SU-DHL-6 (cell line): ENCODE data around the gene FRS2.

Experiments used
- H2AFZ ChIP-seq: fragments of 200-600 bp; sonication (generic); 2 replicates; pipeline ENCODE4 v1.6.1; 2014; ENCODE audit warnings: low read depth, mild to moderate bottlenecking, moderate library complexity, mixed read lengths, antibody characterized with exemption, low read length; ENCODE audit not compliant: severe bottlenecking
- H3F3A ChIP-seq: fragments of 200-600 bp; shearing (Covaris generic); 2 replicates; pipeline ENCODE4 v1.6.0; 2016; ENCODE audit warnings: antibody characterized with exemption, mild to moderate bottlenecking; ENCODE audit not compliant: insufficient read depth
- H3K27ac ChIP-seq: fragments of 200-600 bp; sonication (generic); 2 replicates; pipeline ENCODE4 v1.5.1; 2016; ENCODE audit warnings: low read depth, mild to moderate bottlenecking, low read length, moderate library complexity, mixed read lengths
- H3K27me3 ChIP-seq: fragments of 200-600 bp; sonication (generic), shearing (Covaris generic); 2 replicates; pipeline ENCODE4 v1.6.0; 2014; ENCODE audit warnings: mild to moderate bottlenecking, low read length
- H3K36me3 ChIP-seq: fragments of 200-600 bp; sonication (generic); 2 replicates; pipeline ENCODE4 v1.6.1; 2014; ENCODE audit warnings: mild to moderate bottlenecking, low read length, mixed read lengths
- H3K4me2 ChIP-seq: fragments of 300-600, 200-600 bp; shearing (Covaris generic), sonication (generic); 2 replicates; pipeline ENCODE4 v1.6.0; 2014; ENCODE audit warnings: low read length, low read depth, mild to moderate bottlenecking; ENCODE audit not compliant: poor library complexity, severe bottlenecking
- H3K4me3 ChIP-seq: fragments of 200-600 bp; sonication (generic); 2 replicates; pipeline ENCODE4 v1.5.1; 2014; ENCODE audit warnings: antibody characterized with exemption, low read length, mild to moderate bottlenecking, mixed read lengths; ENCODE audit not compliant: insufficient read depth, poor library complexity, severe bottlenecking
- H3K79me2 ChIP-seq: fragments of 200-600 bp; sonication (generic); 2 replicates; pipeline ENCODE4 v1.6.1; 2014; ENCODE audit warnings: mild to moderate bottlenecking, low read length, moderate library complexity; ENCODE audit not compliant: insufficient read depth
- H3K9ac ChIP-seq: fragments of 200-600 bp; sonication (generic); 2 replicates; pipeline ENCODE4 v1.7.0; 2014; ENCODE audit warnings: mild to moderate bottlenecking, low read length
- H3K9me2 ChIP-seq: fragments of 200-600 bp; sonication (generic); replicated peaks from 2 replicates; pipeline ENCODE4 v1.6.1; 2014; ENCODE audit warnings: low read length; ENCODE audit not compliant: insufficient read depth
- H3K9me3 ChIP-seq: fragments of 200-600 bp; sonication (generic); 2 replicates; pipeline ENCODE4 v1.6.1; 2014; ENCODE audit warnings: low read length, mixed read lengths; ENCODE audit not compliant: insufficient read depth
- H4K20me1 ChIP-seq: fragments of 200-600 bp; sonication (generic); 2 replicates; pipeline ENCODE4 v1.6.1; 2014; ENCODE audit warnings: low read depth, mild to moderate bottlenecking, antibody characterized with exemption, low read length, moderate library complexity, mixed read lengths
- CTCF ChIP-seq: fragments of 200-600 bp; sonication (generic); IDR thresholded peaks from one replicate; pipeline ENCODE4 v1.5.1; 2017; ENCODE audit warnings: antibody characterized with exemption, mild to moderate bottlenecking, low read length, moderate library complexity; ENCODE audit not compliant: insufficient read depth, poor library complexity, severe bottlenecking
- EZH2phosphoT487 ChIP-seq: fragments of 200-600 bp; sonication (generic), shearing (Covaris generic); conservative IDR thresholded peaks from 2 replicates; pipeline ENCODE4 v1.6.1; 2018; ENCODE audit warnings: mild to moderate bottlenecking, antibody characterized with exemption, low read length, moderate library complexity, mixed read lengths

FRS2 gene

GRCh38 chr12:69470189-69471075 lies at the start of gene FRS2:
Gene FRS2, plus strand, starts transcription at chr12:69470388. Its CDS starts 98,643 bp downstream, at chr12:69569031.
- no peaks in the 10 kb centered on the region for H3K36me3 ChIP-seq
- no peaks in the 10 kb centered on the region for H3K9me3 ChIP-seq
- peak within 1 kb of the TSS; percentile 94 for H2AFZ ChIP-seq
- H3K27ac ChIP-seq: peak within 1 kb of the TSS; percentile 32
- H4K20me1 ChIP-seq: no peaks in the 10 kb centered on the region
- peaks cover 52% of the 10 kb centered on the region for H3K79me2 ChIP-seq
- TF ChIP-seq CTCF (no peak), EZH2phosphoT487 (no peak)
- H3K4me2 ChIP-seq: peak within 1 kb of the TSS; percentile 88
- H3K4me3 ChIP-seq: peak within 1 kb of the TSS; percentile 78
- H3K9me2 ChIP-seq: no peaks in the 10 kb centered on the region
- peak within 1 kb of the TSS; percentile 84 for H3K9ac ChIP-seq
- 0 out of 2 replicates have a peak, but pooled peaks cover 3% of the 10 kb centered on the region for H3F3A ChIP-seq
- no peaks in the 10 kb centered on the region for H3K27me3 ChIP-seq

- Histone ChIP-seq H3K4me2 (no peak overlapping the region), H3K79me2 (no peaks in the 10 kb centered on the region), H2AFZ (no peak overlapping the region), H3K9ac (no peak overlapping the region), H4K20me1 (no peaks in the 10 kb centered on the region), H3K9me2 (no peaks in the 10 kb centered on the region), H3K36me3 (no peaks in the 10 kb centered on the region), H3K4me3 (no peak overlapping the region), H3F3A (no peaks in the 10 kb centered on the region), H3K27me3 (no peaks in the 10 kb centered on the region), H3K9me3 (no peaks in the 10 kb centered on the region), H3K27ac (no peak overlapping the region)
- TF ChIP-seq EZH2phosphoT487: no peak
Measured at GRCh38 chr12:69421548-69421947, 48.6 kb upstream of the FRS2 start.

DNA sequence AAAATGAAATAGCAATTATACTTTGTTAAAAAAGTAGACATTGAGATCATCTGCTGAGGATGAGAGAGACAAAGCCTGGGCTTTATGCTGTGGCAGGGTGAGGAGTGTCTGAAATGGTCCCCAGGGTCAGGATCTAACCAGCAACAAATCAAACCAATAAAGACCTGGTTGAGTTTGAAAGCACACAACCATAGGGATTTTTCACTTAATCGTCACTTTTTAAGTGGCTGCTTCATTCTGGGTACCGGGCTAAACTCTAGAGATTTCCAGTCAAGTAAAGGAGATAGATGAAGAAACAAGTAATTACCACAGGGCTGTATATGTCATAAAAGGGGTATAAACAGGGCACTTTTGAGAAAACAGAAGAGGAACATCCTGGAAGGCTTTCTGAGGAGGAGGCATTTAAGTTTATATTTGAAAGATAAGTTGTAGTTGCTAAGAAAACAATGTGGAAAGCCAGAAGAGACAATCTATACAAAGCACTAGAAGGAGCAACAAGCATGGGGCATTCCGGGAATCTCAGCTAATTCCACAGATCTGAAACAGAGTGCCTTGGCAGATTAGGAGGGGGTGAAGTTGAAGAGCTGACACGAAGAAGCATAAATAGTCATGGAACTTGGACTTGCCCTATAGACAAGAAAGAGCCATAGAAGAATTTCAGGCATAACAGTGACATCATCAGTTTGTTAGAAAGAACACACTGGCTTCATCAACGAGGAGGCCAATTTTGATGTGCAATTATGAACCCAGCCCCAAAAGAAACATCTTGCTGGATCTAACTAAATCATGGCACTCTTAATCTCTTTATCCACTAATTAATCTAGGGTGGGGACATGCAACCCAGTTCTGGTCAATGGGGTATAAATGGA lies 46.9 kb upstream of the FRS2 start:
- no peak overlapping the region for H3K9ac ChIP-seq
- no peaks in the 10 kb centered on the region for H3K9me3 ChIP-seq
- H3K79me2 ChIP-seq: no peaks in the 10 kb centered on the region
- no peak overlapping the region for H2AFZ ChIP-seq
- no peaks in the 10 kb centered on the region for H3K9me2 ChIP-seq
- H3K4me3 ChIP-seq: no peak overlapping the region
- H3F3A ChIP-seq: no peaks in the 10 kb centered on the region
- no peaks in the 10 kb centered on the region for H4K20me1 ChIP-seq
- H3K27ac ChIP-seq: no peak overlapping the region
- no peaks in the 10 kb centered on the region for H3K27me3 ChIP-seq
- no peaks in the 10 kb centered on the region for H3K36me3 ChIP-seq
- TF ChIP-seq EZH2phosphoT487: no peak
- H3K4me2 ChIP-seq: no peak overlapping the region

GRCh38 chr12:69425417-69425816 lies 44.8 kb upstream of the FRS2 start:
- no peaks in the 10 kb centered on the region for H3K9me3 ChIP-seq
- H3K27ac ChIP-seq: no peak overlapping the region
- no peaks in the 10 kb centered on the region for H4K20me1 ChIP-seq
- H2AFZ ChIP-seq: no peak overlapping the region
- no peaks in the 10 kb centered on the region for H3K36me3 ChIP-seq
- H3K79me2 ChIP-seq: no peaks in the 10 kb centered on the region
- H3K4me3 ChIP-seq: no peak overlapping the region
- H3K9me2 ChIP-seq: no peaks in the 10 kb centered on the region
- H3K4me2 ChIP-seq: no peak overlapping the region
- no peaks in the 10 kb centered on the region for H3K27me3 ChIP-seq
- no peak overlapping the region for H3K9ac ChIP-seq
- H3F3A ChIP-seq: no peaks in the 10 kb centered on the region
- no peak for TF ChIP-seq EZH2phosphoT487
